Vagina (tissue), 2 donors: ENCODE measurements around the gene THBS3.

Experiments used
- POLR2A ChIP-seq, 2 donors: fragments of 450-650 bp; IDR thresholded peaks; one replicate each; pipeline ENCODE4 v1.6.1; 2017; ENCODE audit warnings: antibody characterized with exemption in 2 of 2, mild to moderate bottlenecking in 2 of 2, moderate library complexity in 2 of 2
- POLR2AphosphoS5 ChIP-seq, 2 donors: sonication (generic); formaldehyde crosslinking; IDR thresholded peaks; one replicate each; pipeline ENCODE4 v1.9.0; 2017; ENCODE audit warnings: antibody characterized with exemption in 2 of 2, mild to moderate bottlenecking in 2 of 2, low read depth in 1 of 2; ENCODE audit not compliant: insufficient read depth in 1 of 2
- TF ChIP-seq, protein P1 (sequence below), 3 experiments: fragments of 450-650 bp in 2 of 3; fragments of 200-600 bp in 1 of 3; sonication (generic) in 1 of 3; IDR thresholded peaks; one replicate each; pipeline ENCODE4 v1.5.1; 2017 to 2019; ENCODE audit warnings: antibody characterized with exemption in 3 of 3, mild to moderate bottlenecking in 2 of 3, moderate library complexity in 2 of 3

DNA sequence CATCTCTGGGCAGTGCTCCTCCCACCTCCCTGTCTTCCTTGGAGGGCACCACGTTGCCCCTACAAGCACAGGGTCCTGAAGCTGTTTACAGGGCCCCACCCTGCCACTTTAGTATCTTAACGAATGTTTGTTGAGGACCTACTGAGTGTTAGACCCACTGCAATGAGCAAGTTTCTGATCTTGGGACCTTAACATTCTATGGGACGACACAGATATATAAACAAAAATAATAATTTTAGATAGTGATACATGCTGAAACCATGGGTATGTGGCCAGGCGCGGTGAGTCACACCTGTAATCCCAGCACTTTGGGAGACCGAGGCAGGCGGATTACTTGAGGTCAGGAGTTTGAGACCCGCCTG lies 37.4 kb upstream of the THBS3 start:
- TF ChIP-seq, protein P1, sequence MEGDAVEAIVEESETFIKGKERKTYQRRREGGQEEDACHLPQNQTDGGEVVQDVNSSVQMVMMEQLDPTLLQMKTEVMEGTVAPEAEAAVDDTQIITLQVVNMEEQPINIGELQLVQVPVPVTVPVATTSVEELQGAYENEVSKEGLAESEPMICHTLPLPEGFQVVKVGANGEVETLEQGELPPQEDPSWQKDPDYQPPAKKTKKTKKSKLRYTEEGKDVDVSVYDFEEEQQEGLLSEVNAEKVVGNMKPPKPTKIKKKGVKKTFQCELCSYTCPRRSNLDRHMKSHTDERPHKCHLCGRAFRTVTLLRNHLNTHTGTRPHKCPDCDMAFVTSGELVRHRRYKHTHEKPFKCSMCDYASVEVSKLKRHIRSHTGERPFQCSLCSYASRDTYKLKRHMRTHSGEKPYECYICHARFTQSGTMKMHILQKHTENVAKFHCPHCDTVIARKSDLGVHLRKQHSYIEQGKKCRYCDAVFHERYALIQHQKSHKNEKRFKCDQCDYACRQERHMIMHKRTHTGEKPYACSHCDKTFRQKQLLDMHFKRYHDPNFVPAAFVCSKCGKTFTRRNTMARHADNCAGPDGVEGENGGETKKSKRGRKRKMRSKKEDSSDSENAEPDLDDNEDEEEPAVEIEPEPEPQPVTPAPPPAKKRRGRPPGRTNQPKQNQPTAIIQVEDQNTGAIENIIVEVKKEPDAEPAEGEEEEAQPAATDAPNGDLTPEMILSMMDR (IDR thresholded peaks at IDR 0.05), result no peak
- no peak for TF ChIP-seq POLR2AphosphoS5 (IDR thresholded peaks at IDR 0.05; ENCODE audit: insufficient read depth in 1 of 2, low read depth in 1 of 2)
- no peak for TF ChIP-seq POLR2A (IDR thresholded peaks at IDR 0.05)
